HFFc6 (cell line): Measurements from ENCODE around the gene UGT2B17. TPM values are rescaled to one million over a fixed set of nuclear protein-coding genes. Genes with fewer than 3 reads are reported as not detected.

Experiments used
- DNase-seq: peaks from one replicate; pipeline ENCODE4 v3.0.0-alpha.2; 2018
- H3K27ac Mint-ChIP-seq: 2 replicates; pipeline ENCODE4 v1.8.0; 2020; ENCODE audit warnings: mild to moderate bottlenecking, mixed read lengths
- H3K27me3 Mint-ChIP-seq: 2 replicates; pipeline ENCODE4 v1.8.0; 2021; ENCODE audit warnings: mild to moderate bottlenecking, moderate library complexity, mixed read lengths; ENCODE audit not compliant: insufficient read depth
- H3K36me3 Mint-ChIP-seq: 2 replicates; pipeline ENCODE4 v1.8.0; 2021; ENCODE audit warnings: low read depth, mixed read lengths
- H3K4me1 Mint-ChIP-seq: 2 replicates; pipeline ENCODE4 v1.8.0; 2020; ENCODE audit warnings: low read depth, mixed read lengths
- H3K4me3 Mint-ChIP-seq: 2 replicates; pipeline ENCODE4 v1.8.0; 2020; ENCODE audit warnings: mild to moderate bottlenecking, moderate library complexity, mixed read lengths
- H3K9me3 Mint-ChIP-seq: 2 replicates; pipeline ENCODE4 v1.8.0; 2020; ENCODE audit warnings: mild to moderate bottlenecking, mixed read lengths
- CTCF ChIP-seq: fragments of 200-600 bp; sonication (generic); IDR thresholded peaks from 2 replicates; pipeline ENCODE4 v1.5.0; 2021; ENCODE audit warnings: antibody characterized with exemption, mild to moderate bottlenecking
- total RNA-seq, 6 experiments: library from RNA; stranded (reverse); fragmentation: NEBNext Ultra II Directional; extraction: Animal tissue kit (Norgen Biotek cat#: 25700); gene quantifications; 2 replicates in 1 of 6; 3 replicates in 5 of 6; pipeline ENCODE4 v1.2.3, GENCODE V29; 2021

Gene UGT2B17
- total RNA-seq, 6 experiments from 2014 or later, result not detected

GRCh38 chr4:68499021-68499420 is 77.1 kb downstream of the UGT2B17 start:
- H3K4me3 Mint-ChIP-seq, result no peak overlapping the region
- no peak overlapping the region for H3K27ac Mint-ChIP-seq
- H3K4me1 Mint-ChIP-seq, result no peaks in the 10 kb centered on the region
- no peaks in the 10 kb centered on the region for H3K36me3 Mint-ChIP-seq
- TF ChIP-seq CTCF, result no peak
- DNase-seq, result no peak
- no peaks in the 10 kb centered on the region for H3K9me3 Mint-ChIP-seq
- peaks cover 2% of the 10 kb centered on the region; the same call in 1 of the 2 replicates for H3K27me3 Mint-ChIP-seq

- no peak overlapping the region for H3K27ac Mint-ChIP-seq
Observed at GRCh38 chr4:68498413-68499007, 77.6 kb downstream of the UGT2B17 start.

GRCh38 chr4:68494688-68495087 is 81.4 kb downstream of the UGT2B17 start:
- H3K4me1 Mint-ChIP-seq, result no peaks in the 10 kb centered on the region
- H3K27me3 Mint-ChIP-seq, result no peaks in the 10 kb centered on the region

More at GRCh38 chr4:68498413-68499007, 77.6 kb downstream of the UGT2B17 start:
- Mint-ChIP-seq H3K4me1 (no peaks in the 10 kb centered on the region), H3K27me3 (peaks cover under 1% of the 10 kb centered on the region; the same call in 1 of the 2 replicates), H3K9me3 (no peaks in the 10 kb centered on the region), H3K36me3 (no peaks in the 10 kb centered on the region), H3K4me3 (no peak overlapping the region)
- DNase-seq, result peak; percentile 47
- peak; percentile 87 for TF ChIP-seq CTCF

GRCh38 chr4:68490826-68491457 is 85.2 kb downstream of the UGT2B17 start:
- 0 out of 2 replicates have a peak, but pooled peaks cover 2% of the 10 kb centered on the region for H3K27me3 Mint-ChIP-seq
- H3K36me3 Mint-ChIP-seq, result no peaks in the 10 kb centered on the region
- H3K4me1 Mint-ChIP-seq, result no peaks in the 10 kb centered on the region
- no peak overlapping the region for H3K27ac Mint-ChIP-seq
- H3K4me3 Mint-ChIP-seq, result no peak overlapping the region
- H3K9me3 Mint-ChIP-seq, result no peaks in the 10 kb centered on the region
- no peak for DNase-seq
- TF ChIP-seq CTCF, result no peak

More at GRCh38 chr4:68494688-68495087, 81.4 kb downstream of the UGT2B17 start:
- no peak for TF ChIP-seq CTCF
- DNase-seq, result no peak
- Mint-ChIP-seq H3K36me3 (no peaks in the 10 kb centered on the region), H3K9me3 (no peaks in the 10 kb centered on the region), H3K4me3 (no peak overlapping the region), H3K27ac (no peak overlapping the region)

GRCh38 chr4:68489338-68489737 is 86.8 kb downstream of the UGT2B17 start:
- no peak overlapping the region for H3K4me3 Mint-ChIP-seq
- TF ChIP-seq CTCF, result no peak
- H3K36me3 Mint-ChIP-seq, result no peaks in the 10 kb centered on the region
- H3K4me1 Mint-ChIP-seq, result no peaks in the 10 kb centered on the region
- H3K9me3 Mint-ChIP-seq, result no peaks in the 10 kb centered on the region
- no peak for DNase-seq
- H3K27me3 Mint-ChIP-seq, result 0 out of 2 replicates have a peak, but pooled peaks cover 2% of the 10 kb centered on the region
- H3K27ac Mint-ChIP-seq, result no peak overlapping the region

Other genes with a start within 250 kb of the UGT2B17 start
- gene YTHDC1, start 226.2 kb downstream of the UGT2B17 start, total RNA-seq, result 10 to 100 TPM; 41.3 to 51.8 (median 50.1) TPM
- gene TMPRSS11E, start 128.9 kb downstream of the UGT2B17 start, total RNA-seq, result not detected
- gene UGT2B15, start 94.3 kb upstream of the UGT2B17 start, total RNA-seq, result not detected
- gene UGT2B10, start 239.7 kb upstream of the UGT2B17 start, total RNA-seq, result not detected